NCI-H345 treated with DMSO at 0.1 percent for 48 hours (cell line): Measurements from ENCODE around the gene PYGO1.
"Not testable (repeated sequence)": the region's sequence is repeated elsewhere in the genome, so short reads cannot be mapped to it uniquely, and the experiment has no call there.

Experiments used
- DNase-seq: peaks from one replicate; lab custom pipeline; 2025; ENCODE audit not compliant: unreplicated experiment; lab: John Stamatoyannopoulos, UW

Gene PYGO1

GRCh38 chr15:55513621-55514413, 74.3 kb downstream of the PYGO1 start:
- not testable (repeated sequence) for DNase-seq

- no peak for DNase-seq
Observed at GRCh38 chr15:55513152-55513551, 75.0 kb downstream of the PYGO1 start.

GRCh38 chr15:55507567-55507966, 80.6 kb downstream of the PYGO1 start:
- no peak for DNase-seq

GRCh38 chr15:55505407-55505806, 82.7 kb downstream of the PYGO1 start:
- DNase-seq: not testable (repeated sequence)

- DNase-seq: no peak
Observed at GRCh38 chr15:55499151-55499550, 89.0 kb downstream of the PYGO1 start.

- DNase-seq: peak; percentile 61
Observed at GRCh38 chr15:55498109-55498938, 89.8 kb downstream of the PYGO1 start.

GRCh38 chr15:55496716-55497115, 91.4 kb downstream of the PYGO1 start:
- DNase-seq: no peak

GRCh38 chr15:55494931-55495330, 93.2 kb downstream of the PYGO1 start:
- no peak for DNase-seq

GRCh38 chr15:55488952-55489600, 99.1 kb downstream of the PYGO1 start:
- not testable (repeated sequence) for DNase-seq
